OCI-LY1 (cell line): ENCODE measurements around the gene MN1.

Experiments
- EZH2 ChIP-seq: fragments of 200-600 bp; sonication (generic), shearing (Covaris generic); IDR thresholded peaks from 2 replicates; pipeline ENCODE4 v1.8.0; 2017; ENCODE audit warnings: borderline replicate concordance, mixed run types, mild to moderate bottlenecking, antibody characterized with exemption, low read length, moderate library complexity, mixed read lengths
- TF ChIP-seq, protein P1 (sequence below): fragments of 200-600 bp; sonication (generic), shearing (Covaris generic); IDR thresholded peaks from 2 replicates; pipeline ENCODE4 v1.5.1; 2017; ENCODE audit warnings: mild to moderate bottlenecking, antibody characterized with exemption, low read length, moderate library complexity, mixed read lengths

- TF ChIP-seq, protein P1, sequence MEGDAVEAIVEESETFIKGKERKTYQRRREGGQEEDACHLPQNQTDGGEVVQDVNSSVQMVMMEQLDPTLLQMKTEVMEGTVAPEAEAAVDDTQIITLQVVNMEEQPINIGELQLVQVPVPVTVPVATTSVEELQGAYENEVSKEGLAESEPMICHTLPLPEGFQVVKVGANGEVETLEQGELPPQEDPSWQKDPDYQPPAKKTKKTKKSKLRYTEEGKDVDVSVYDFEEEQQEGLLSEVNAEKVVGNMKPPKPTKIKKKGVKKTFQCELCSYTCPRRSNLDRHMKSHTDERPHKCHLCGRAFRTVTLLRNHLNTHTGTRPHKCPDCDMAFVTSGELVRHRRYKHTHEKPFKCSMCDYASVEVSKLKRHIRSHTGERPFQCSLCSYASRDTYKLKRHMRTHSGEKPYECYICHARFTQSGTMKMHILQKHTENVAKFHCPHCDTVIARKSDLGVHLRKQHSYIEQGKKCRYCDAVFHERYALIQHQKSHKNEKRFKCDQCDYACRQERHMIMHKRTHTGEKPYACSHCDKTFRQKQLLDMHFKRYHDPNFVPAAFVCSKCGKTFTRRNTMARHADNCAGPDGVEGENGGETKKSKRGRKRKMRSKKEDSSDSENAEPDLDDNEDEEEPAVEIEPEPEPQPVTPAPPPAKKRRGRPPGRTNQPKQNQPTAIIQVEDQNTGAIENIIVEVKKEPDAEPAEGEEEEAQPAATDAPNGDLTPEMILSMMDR, result no peak
- no peak for TF ChIP-seq EZH2
These were observed 33.0 kb upstream of the MN1 start for GRCh38 chr22:27834364-27835185.
